ENCODE data around the gene ITGA5. TPM values are rescaled to one million over a fixed set of nuclear protein-coding genes. Genes with fewer than 3 reads are reported as not detected.
A peak's percentile ranks its signal among the peaks of the same experiment; 100 is the strongest.

The ITGA5 gene
- polyA plus RNA-seq (2012; ENCODE audit: missing spikeins): 1.8 TPM

GRCh38 chr12:54419088-54419887 lies at the start of gene ITGA5:
TSS of gene ITGA5 (minus strand) at chr12:54419266. CDS start at chr12:54419198, 68 bp downstream.
- DNase-seq (ENCODE audit: insufficient read length) (no peak), FAIRE-seq (no peak)
- no peak for TF ChIP-seq POLR2AphosphoS5 (IDR thresholded peaks at IDR 0.05; ENCODE audit: low read depth, low read length)

GRCh38 chr12:54465857-54466523 lies 46.9 kb upstream of the ITGA5 start:
- TF ChIP-seq POLR2A (IDR thresholded peaks at IDR 0.05; ENCODE audit: low read depth, low read length) (no peak), TAF1 (IDR thresholded peaks at IDR 0.05; ENCODE audit: borderline replicate concordance, low read depth, low read length) (no peak), POLR2AphosphoS5 (IDR thresholded peaks at IDR 0.05; ENCODE audit: low read depth, low read length) (no peak)
- FAIRE-seq (peak; percentile 53), DNase-seq (ENCODE audit: insufficient read length) (no peak)

- no peak for FAIRE-seq
- DNase-seq (ENCODE audit: insufficient read length): no peak
- no peak for TF ChIP-seq TAF1 (IDR thresholded peaks at IDR 0.05; ENCODE audit: borderline replicate concordance, low read depth, low read length)
- TF ChIP-seq POLR2A (IDR thresholded peaks at IDR 0.05; ENCODE audit: low read depth, low read length): no peak
- no peak for TF ChIP-seq POLR2AphosphoS5 (IDR thresholded peaks at IDR 0.05; ENCODE audit: low read depth, low read length)
Observed at GRCh38 chr12:54463484-54463883, 44.4 kb upstream of the ITGA5 start.

- FAIRE-seq (no peak), DNase-seq (ENCODE audit: insufficient read length) (no peak)
- TF ChIP-seq POLR2A (IDR thresholded peaks at IDR 0.05; ENCODE audit: low read depth, low read length) (no peak), POLR2AphosphoS5 (IDR thresholded peaks at IDR 0.05; ENCODE audit: low read depth, low read length) (no peak), TAF1 (IDR thresholded peaks at IDR 0.05; ENCODE audit: borderline replicate concordance, low read depth, low read length) (no peak)
Observed at GRCh38 chr12:54463034-54463433, 44.0 kb upstream of the ITGA5 start.

GRCh38 chr12:54460317-54460923 lies 41.4 kb upstream of the ITGA5 start:
- TF ChIP-seq POLR2AphosphoS5 (IDR thresholded peaks at IDR 0.05; ENCODE audit: low read depth, low read length): no peak
- TF ChIP-seq POLR2A (IDR thresholded peaks at IDR 0.05; ENCODE audit: low read depth, low read length): no peak
- TF ChIP-seq TAF1 (IDR thresholded peaks at IDR 0.05; ENCODE audit: borderline replicate concordance, low read depth, low read length): no peak
- FAIRE-seq (no peak), DNase-seq (ENCODE audit: insufficient read length) (no peak)

GRCh38 chr12:54459355-54459754 lies 40.3 kb upstream of the ITGA5 start:
- TF ChIP-seq POLR2A (IDR thresholded peaks at IDR 0.05; ENCODE audit: low read depth, low read length): no peak
- no peak for TF ChIP-seq POLR2AphosphoS5 (IDR thresholded peaks at IDR 0.05; ENCODE audit: low read depth, low read length)
- TF ChIP-seq TAF1 (IDR thresholded peaks at IDR 0.05; ENCODE audit: borderline replicate concordance, low read depth, low read length): no peak
- FAIRE-seq: no peak

GRCh38 chr12:54455760-54456469 lies 36.8 kb upstream of the ITGA5 start:
- TF ChIP-seq POLR2A (IDR thresholded peaks at IDR 0.05; ENCODE audit: low read depth, low read length) (no peak), POLR2AphosphoS5 (IDR thresholded peaks at IDR 0.05; ENCODE audit: low read depth, low read length) (no peak), TAF1 (IDR thresholded peaks at IDR 0.05; ENCODE audit: borderline replicate concordance, low read depth, low read length) (no peak)
- DNase-seq (ENCODE audit: insufficient read length): no peak
- FAIRE-seq: no peak

More at GRCh38 chr12:54459355-54459754, 40.3 kb upstream of the ITGA5 start:
- no peak for DNase-seq (ENCODE audit: insufficient read length)

GRCh38 chr12:54452628-54453027 lies 33.6 kb upstream of the ITGA5 start:
- FAIRE-seq (no peak), DNase-seq (ENCODE audit: insufficient read length) (no peak)
- no peak for TF ChIP-seq TAF1 (IDR thresholded peaks at IDR 0.05; ENCODE audit: borderline replicate concordance, low read depth, low read length)
- no peak for TF ChIP-seq POLR2A (IDR thresholded peaks at IDR 0.05; ENCODE audit: low read depth, low read length)
- no peak for TF ChIP-seq POLR2AphosphoS5 (IDR thresholded peaks at IDR 0.05; ENCODE audit: low read depth, low read length)

- no peak for DNase-seq (ENCODE audit: insufficient read length)
- no peak for TF ChIP-seq TAF1 (IDR thresholded peaks at IDR 0.05; ENCODE audit: borderline replicate concordance, low read depth, low read length)
- TF ChIP-seq POLR2AphosphoS5 (IDR thresholded peaks at IDR 0.05; ENCODE audit: low read depth, low read length): no peak
- TF ChIP-seq POLR2A (IDR thresholded peaks at IDR 0.05; ENCODE audit: low read depth, low read length): no peak
- no peak for FAIRE-seq
Observed at GRCh38 chr12:54448344-54448743, 29.3 kb upstream of the ITGA5 start.

- DNase-seq (ENCODE audit: insufficient read length) (no peak), FAIRE-seq (no peak)
- no peak for TF ChIP-seq TAF1 (IDR thresholded peaks at IDR 0.05; ENCODE audit: borderline replicate concordance, low read depth, low read length)
- no peak for TF ChIP-seq POLR2AphosphoS5 (IDR thresholded peaks at IDR 0.05; ENCODE audit: low read depth, low read length)
Observed at GRCh38 chr12:54447917-54448316, 28.9 kb upstream of the ITGA5 start.

GRCh38 chr12:54444206-54444605 lies 25.1 kb upstream of the ITGA5 start:
- FAIRE-seq (no peak), DNase-seq (ENCODE audit: insufficient read length) (no peak)
- TF ChIP-seq POLR2A (IDR thresholded peaks at IDR 0.05; ENCODE audit: low read depth, low read length): no peak
- no peak for TF ChIP-seq POLR2AphosphoS5 (IDR thresholded peaks at IDR 0.05; ENCODE audit: low read depth, low read length)
- TF ChIP-seq TAF1 (IDR thresholded peaks at IDR 0.05; ENCODE audit: borderline replicate concordance, low read depth, low read length): no peak

Data from GM12892 (cell line).